Globus pallidus (tissue), 1 donor: Measurements from ENCODE around the gene GBE1.
A peak's percentile ranks its signal among the peaks of the same experiment; 100 is the strongest.

ENCODE experiments used
- DNase-seq: peaks from one replicate; pipeline ENCODE4 v3.0.0-alpha.2; 2015; ENCODE audit warnings: low spot score

GBE1 gene

GRCh38 chr3:81699536-81700320, 61.7 kb downstream of the GBE1 start:
- peak; percentile 55 for DNase-seq

- no peak for DNase-seq
These were observed 65.4 kb downstream of the GBE1 start for GRCh38 chr3:81696090-81696489.

DNA sequence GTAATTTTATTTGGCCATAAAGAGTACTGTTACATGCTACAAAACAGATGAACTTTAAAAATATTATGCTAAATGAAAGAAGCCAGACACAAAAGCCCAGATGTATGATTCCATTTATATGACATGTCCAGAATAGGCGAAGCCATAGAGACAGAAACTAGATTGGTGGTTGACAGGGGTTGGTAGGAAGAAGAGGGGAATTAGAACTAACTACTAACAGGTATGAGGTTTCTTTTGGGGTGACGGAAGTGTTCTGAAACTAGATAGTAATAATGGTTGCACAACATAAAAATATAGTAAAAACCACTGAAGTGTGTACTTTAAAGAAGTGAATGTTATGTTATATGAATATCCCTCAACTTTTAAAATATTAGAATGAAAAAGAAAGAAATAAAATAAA, 66.1 kb downstream of the GBE1 start:
- no peak for DNase-seq

DNA sequence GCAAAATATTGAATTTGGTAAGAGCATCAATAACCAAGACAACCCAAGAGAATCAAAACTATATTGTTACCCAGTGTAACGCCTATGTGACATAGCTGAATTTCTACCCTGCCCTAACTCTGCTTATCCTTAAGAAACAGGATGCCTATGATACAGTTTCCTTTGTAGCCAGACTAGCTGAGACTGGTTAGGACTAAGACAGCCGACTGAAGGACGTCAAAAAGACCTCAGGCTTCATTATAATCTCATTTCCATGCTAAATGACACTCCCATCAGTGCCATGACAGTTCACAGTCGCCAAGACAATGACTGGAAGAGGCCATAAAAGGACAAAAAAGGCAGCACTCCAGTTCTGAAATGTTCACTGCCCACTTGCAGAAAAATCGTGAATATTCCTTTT, 66.8 kb downstream of the GBE1 start:
- DNase-seq = no peak

- DNase-seq = no peak
These were observed 68.7 kb downstream of the GBE1 start for GRCh38 chr3:81692766-81693165.

DNA sequence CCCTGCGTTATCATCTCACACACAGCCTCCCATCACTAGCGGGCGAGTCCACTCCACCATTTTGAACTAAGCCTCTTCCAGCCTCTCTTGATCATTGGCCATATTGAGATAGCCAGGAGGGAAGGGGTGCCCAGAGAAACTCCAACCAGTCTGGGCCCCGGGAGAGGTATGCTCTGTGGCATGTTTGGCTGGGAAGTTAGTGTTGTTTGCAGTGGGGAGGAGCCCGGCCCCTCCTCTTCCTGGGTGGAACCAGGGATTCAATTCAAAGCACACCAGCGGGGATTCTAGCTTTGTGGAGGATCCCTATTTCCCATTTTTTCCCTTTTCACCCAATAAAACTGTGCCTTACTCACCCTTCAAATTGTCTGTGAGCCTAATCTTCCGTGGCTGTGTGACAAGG, 71.8 kb downstream of the GBE1 start:
- DNase-seq = no peak

DNA sequence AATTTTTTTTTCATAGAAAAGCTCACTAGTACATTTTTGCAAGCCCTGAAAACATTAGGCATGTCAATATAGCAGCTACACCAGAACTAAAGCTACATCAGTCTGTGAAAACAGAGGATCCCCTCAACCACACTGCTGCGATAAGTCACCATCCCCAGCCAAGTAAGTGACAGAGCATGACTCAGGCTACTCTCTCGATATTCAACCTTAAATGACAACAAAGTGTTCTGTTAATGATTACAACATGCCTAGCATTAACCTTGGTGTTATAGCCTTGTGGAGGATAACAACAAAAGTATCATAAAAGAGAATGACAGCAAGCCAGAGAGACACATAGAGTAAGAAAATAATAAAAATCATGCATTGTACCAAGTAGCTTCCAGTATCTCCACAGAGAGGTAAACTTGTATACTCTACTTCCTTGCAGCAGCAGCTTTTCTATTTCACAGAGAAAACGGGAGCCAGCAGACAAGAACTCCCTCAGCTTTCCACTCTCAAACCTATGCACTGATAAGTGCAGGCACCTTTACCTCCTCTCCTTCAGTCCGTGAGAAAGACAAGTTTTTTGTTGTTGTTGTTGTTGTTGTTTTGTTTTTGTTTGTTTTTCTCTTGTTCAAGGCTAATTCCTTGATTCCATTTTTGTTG, 76.6 kb downstream of the GBE1 start:
- DNase-seq = no peak

GRCh38 chr3:81676706-81677456, 84.6 kb downstream of the GBE1 start:
- DNase-seq = no peak

DNA sequence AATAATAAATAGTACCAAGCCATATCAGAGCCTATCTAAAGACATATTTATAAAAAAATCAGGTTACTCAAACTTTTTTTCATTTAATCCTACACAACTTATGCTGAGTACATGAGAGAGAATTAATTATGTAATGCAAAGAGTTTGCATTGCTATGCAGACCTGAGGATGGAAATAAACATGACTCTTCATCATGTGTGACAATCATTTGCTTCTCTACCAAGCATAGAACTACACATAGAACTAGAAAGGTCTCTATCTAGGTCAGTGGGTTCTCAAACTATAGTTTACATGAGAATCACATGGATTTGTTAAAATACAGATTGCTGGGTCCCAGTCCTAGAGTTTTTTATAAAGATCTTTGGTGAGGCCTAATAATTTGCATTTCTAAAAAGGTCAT, 86.8 kb downstream of the GBE1 start:
- no peak for DNase-seq

DNA sequence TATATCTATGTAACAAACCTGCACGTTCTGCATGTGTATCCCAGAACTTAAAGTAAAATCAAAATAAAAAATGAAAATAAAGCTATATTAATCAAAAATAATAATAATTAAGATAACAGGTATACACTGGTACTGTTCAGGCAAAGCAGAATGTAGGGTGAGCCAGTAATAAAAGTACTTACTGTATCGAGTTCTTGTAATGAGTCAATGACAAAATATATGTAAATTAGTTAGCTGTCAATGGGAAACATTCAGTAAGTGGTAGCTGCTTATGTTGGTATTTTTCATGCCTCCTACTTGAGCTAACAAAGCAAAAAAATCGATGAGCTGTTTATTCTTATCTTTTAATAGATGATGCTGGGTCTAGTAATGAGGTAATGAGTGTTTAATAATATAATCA, 93.2 kb downstream of the GBE1 start:
- DNase-seq = no peak

- peak; percentile 22 for DNase-seq
These were observed 94.8 kb downstream of the GBE1 start for GRCh38 chr3:81666502-81667121.

DNA sequence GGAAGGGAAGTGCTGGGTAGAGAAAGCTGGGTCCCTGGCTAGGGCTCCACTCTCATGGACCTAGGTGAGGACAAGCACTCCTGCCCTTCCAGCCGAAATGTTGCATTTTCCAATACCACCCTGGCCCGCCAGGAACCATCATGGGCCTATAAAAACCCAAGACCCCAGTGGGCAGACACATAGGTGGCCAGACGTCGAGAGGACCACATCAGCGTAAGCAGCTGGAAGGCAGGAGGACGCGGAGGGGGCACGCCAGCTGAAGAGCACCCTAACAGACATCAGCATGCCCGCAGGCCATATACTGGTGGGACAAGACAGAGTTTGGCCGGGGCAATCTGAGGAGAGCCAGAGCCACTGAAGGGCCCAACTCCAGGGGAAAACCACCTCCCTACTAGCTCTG, 98.3 kb downstream of the GBE1 start:
- DNase-seq = no peak

DNA sequence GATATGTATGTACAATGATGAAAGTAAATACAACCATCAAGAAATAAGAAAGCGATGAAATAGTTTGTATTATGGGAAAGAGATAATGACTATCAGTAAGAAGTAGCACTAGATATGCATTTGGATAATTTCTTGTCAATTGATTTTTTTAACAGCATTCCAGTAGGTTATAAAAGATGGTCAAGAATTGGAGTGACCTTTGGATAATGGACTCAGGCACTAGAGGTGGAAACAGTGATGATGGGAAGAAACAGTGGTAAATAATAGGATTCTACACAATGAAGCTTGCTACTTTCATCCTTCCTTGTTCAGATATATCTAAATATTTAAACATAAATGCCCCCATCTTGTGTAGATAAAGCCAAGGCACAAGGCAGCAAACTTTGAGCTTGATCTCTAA, 101.4 kb downstream of the GBE1 start:
- DNase-seq = no peak

GRCh38 chr3:81658322-81658997, 103.0 kb downstream of the GBE1 start:
- DNase-seq = no peak

DNA sequence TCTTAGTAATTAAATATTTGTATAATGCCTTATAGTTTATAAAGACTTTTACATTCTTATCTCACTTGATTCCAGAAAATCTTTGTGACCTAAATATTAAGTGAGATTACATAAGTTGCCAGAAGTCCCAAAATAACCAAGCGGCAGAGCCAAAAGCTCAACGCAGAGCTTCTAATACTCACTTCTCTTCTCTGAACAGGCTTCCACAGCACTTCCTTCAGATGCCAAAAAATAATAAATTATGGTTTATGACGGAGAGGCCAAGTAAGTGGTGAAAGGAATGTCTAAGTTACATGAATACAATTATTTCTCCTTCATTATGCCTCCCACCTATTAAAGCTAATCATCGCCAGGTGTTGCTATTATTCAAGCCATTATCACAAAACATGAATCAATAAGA, 110.3 kb downstream of the GBE1 start:
- no peak for DNase-seq

GRCh38 chr3:81650187-81650586, 111.3 kb downstream of the GBE1 start:
- DNase-seq = no peak

- DNase-seq = no peak
These were observed 116.2 kb downstream of the GBE1 start for GRCh38 chr3:81645248-81645647.

GRCh38 chr3:81643721-81644120, 117.7 kb downstream of the GBE1 start:
- peak; percentile 3 for DNase-seq

DNA sequence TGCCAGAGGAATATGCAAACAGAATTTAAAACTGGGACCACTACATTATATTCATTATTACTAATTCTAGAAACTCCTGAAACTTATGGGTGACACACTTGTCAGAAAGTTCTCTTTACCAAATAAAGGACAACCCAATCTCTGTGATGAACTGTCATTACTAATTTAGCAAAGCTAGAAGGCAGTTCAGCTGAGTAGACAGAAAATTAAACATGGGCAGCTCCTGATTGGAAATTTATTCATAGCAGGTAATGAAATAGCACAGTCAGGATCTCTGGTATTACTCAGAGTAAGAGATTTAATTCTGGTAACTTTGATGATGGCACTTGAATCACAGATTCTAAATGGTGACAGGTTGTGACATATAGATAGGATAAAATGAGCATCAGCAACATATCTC, 123.0 kb downstream of the GBE1 start:
- DNase-seq = no peak

- no peak for DNase-seq
These were observed 128.8 kb downstream of the GBE1 start for GRCh38 chr3:81632659-81633058.

GRCh38 chr3:81624756-81625155, 136.7 kb downstream of the GBE1 start:
- DNase-seq = no peak

GRCh38 chr3:81622395-81622794, 139.1 kb downstream of the GBE1 start:
- no peak for DNase-seq
